ENCODE data around the gene BICD1.
"Not testable (repeated sequence)": the region's sequence is repeated elsewhere in the genome, so short reads cannot be mapped to it uniquely, and the experiment has no call there.

The BICD1 gene

GRCh38 chr12:32242641-32243040 is 136.0 kb downstream of the BICD1 start:
- no peak for DNase-seq (ENCODE audit: low read depth, low spot score)

- peak; percentile 68 for DNase-seq (ENCODE audit: low read depth, low spot score)
Observed at GRCh38 chr12:32248441-32249140, 141.9 kb downstream of the BICD1 start.

GRCh38 chr12:32249777-32250176 is 143.1 kb downstream of the BICD1 start:
- no peak for DNase-seq (ENCODE audit: low read depth, low spot score)

DNA sequence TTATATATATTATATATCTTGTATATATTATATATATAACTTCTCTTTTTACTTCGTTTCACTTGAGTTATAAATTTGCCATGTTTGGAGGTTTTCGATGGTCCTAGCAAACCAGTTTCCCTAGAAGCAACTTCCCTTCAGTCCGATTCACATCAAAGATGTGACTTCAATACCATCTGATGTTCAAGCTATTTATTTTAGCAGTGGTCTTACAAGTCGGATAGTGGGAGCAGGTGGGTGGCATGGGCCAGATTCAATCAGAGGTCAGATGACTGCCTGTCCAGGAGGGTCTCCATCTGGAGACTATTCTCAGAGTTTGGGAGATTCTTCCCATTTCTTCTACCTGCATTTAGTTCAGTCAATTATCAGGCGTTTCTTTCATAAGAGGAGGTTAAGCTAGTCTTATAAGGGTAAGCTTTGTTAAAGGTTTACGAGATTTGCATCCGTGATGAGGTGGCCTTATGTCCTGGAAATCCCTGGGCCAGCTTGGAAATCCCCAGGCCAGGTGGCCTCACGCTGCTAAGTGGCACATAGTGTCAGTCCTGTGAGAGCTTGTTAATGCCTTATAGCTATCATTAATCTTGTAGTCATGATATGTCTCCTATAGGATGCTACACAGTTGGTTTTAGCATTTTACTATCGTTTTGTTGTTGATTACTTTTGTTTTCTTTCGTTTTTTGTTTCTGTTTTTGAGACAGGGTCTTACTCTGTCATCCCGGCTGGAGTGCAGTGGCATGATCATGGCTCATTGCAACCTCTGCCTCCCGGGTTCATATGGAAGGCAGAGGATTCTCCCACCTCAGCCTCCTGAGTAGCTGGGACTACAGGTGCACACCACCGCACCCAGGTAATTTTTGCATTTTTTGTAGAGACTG is 145.8 kb downstream of the BICD1 start:
- DNase-seq (ENCODE audit: low read depth, low spot score), result no peak

DNA sequence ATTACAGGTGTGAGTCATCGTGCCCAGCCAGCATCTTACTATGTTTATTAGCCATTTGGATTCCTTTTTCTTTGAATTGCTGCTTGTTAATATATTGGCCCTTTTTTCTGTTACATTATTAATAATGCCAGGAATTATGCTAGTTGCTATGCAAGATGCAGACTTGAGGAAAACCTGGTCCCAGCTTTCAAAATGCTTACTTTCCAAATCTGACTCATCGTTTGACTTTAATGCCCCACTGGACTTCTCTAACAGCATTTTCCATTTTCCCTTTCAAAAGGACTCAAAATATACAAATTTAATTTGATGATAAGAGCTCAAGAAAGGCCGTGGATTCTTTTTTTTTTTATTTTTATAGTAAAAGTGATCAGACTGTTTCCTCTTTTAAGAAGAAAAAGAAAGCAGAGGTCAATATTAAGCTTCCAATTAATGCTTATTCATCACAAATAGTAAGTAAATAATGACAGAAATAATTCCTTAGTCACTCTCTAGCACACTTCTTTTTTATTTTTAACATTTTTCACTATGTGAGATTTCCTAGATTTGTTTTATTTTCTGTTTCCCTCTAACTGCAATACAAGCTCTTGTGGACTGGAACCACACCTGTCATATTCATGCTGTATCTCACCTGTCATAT is 146.6 kb downstream of the BICD1 start:
- no peak for DNase-seq (ENCODE audit: low read depth, low spot score)

- DNase-seq (ENCODE audit: low read depth, low spot score), result no peak
Observed at GRCh38 chr12:32254260-32254956, 147.8 kb downstream of the BICD1 start.

DNA sequence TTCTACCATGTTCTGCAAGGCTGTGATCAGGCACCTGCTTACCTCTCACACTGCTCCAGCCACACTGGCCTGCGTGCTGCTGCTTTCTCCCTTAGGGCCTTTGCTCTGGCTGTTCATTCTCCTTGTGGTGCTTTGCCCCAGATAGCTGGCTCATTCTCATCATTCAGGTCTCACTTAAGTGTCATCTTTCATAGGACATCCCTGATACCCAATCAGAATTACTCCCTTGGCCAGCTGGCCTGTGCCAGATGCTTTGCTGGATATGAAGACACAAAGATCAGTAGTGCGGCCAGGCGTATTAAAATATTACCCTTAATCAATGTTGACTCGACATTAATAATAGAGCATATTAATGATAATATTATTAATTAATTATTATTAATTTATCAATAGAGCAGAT is 148.9 kb downstream of the BICD1 start:
- no peak for DNase-seq (ENCODE audit: low read depth, low spot score)

DNA sequence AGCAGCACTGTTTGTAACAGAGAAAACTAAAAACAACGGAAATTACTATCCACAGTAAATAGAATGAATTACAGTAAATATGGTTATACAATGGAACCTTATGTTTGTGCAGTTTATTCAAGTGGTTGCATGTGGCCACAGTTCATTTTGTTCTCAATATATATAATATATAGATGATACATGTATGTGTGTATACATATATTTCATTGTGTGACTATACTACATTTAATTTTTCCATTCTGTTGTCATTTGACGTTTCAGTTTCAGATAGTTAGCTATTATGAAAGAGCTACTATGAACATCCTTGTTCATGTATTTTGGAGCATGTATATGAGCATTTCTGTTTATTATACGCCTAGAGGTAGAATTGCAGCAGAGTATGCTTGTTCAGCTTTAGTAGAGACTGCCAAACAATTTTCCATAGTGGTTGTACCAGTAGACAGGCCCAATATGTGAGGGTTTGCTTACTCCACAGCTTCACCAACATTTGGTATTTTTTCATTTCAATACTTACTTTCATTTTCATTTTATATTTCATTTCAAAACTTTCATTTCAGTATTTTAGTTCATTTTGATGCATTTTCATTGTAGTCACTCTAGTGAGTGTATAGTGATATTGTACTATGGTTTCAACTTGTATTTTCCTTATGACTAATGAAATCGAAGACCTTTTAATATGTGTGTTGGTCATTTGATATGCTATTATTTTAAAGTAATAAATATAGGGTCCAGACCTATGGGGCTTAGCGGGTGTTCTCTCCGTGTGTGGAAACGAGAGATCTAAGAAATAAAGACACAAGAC is 151.2 kb downstream of the BICD1 start:
- DNase-seq (ENCODE audit: low read depth, low spot score), result no peak

GRCh38 chr12:32260696-32261095 is 154.0 kb downstream of the BICD1 start:
- peak; percentile 25 for DNase-seq (ENCODE audit: low read depth, low spot score)

GRCh38 chr12:32261638-32262037 is 155.0 kb downstream of the BICD1 start:
- DNase-seq (ENCODE audit: low read depth, low spot score), result no peak

- DNase-seq (ENCODE audit: low read depth, low spot score), result no peak
Observed at GRCh38 chr12:32264961-32265360, 158.3 kb downstream of the BICD1 start.

- no peak for DNase-seq (ENCODE audit: low read depth, low spot score)
Observed at GRCh38 chr12:32265456-32265855, 158.8 kb downstream of the BICD1 start.

GRCh38 chr12:32265951-32266350 is 159.3 kb downstream of the BICD1 start:
- no peak for DNase-seq (ENCODE audit: low read depth, low spot score)

- no peak for DNase-seq (ENCODE audit: low read depth, low spot score)
Observed at GRCh38 chr12:32266756-32267155, 160.1 kb downstream of the BICD1 start.

DNA sequence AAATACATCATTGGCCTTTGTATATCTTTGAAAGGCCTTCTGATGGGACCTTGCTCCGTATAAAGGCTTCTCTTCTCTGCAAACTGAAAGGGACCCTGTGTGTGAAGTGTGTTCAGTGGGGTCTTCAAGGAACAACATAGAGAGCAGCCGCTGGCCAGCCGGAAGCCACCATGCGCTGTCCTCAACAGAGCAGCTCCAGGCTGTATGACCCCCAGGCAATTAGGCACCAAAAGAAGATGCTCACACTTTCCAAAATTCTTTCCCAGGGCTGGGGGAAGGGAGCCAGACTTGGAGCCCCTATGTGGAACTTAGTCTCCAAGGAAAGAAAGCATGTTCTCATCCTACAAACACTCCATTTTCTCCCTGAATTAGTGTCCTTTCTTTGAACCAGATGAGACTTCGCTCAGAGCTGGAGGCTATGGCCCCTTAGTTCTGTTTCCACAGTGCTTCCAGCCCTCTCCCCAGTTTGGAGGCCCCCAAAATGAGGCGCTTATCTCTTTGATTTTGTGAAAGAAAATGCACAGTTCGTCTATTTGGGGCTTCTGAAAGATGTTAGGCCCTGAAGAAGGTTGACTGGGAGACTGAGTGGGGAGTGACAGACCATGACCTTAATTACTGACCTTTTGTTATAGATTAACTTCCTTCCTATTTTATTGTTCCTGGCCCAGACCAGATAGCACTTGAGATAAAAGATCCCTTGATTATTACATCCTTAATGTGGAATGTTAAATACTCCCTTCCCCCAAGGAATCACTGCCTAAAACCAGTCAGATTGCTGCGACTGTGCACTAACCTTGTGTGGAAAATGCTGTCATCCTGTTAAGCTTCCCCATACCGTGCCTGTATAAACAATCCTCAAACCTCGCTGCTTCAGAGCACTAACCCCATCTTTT is 164.4 kb downstream of the BICD1 start:
- peak; percentile 84 for DNase-seq (ENCODE audit: low read depth, low spot score)

- no peak for DNase-seq (ENCODE audit: low read depth, low spot score)
Observed at GRCh38 chr12:32272465-32272864, 165.8 kb downstream of the BICD1 start.

DNA sequence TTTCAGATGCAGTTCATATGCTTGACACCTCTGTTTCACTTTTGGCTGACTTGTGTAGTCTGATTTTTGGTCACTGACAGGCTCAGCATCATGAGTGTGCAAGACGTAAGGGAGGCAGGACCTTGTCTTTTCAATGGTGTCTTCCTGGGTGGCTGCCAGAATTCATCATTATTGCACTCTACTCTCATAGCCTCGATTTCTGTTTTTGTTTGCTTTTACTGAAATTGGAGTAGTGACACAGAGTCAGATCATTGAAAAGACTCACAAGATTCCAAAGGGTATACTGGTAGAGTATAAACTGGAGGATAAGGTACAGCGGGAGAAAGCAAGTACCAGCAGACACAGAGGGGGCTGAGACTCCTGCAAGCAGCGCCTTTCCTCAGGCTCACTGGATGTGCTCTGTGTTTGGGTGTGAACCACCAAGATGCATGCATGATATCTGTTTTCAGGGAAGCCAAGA is 166.4 kb downstream of the BICD1 start:
- no peak for DNase-seq (ENCODE audit: low read depth, low spot score)

DNA sequence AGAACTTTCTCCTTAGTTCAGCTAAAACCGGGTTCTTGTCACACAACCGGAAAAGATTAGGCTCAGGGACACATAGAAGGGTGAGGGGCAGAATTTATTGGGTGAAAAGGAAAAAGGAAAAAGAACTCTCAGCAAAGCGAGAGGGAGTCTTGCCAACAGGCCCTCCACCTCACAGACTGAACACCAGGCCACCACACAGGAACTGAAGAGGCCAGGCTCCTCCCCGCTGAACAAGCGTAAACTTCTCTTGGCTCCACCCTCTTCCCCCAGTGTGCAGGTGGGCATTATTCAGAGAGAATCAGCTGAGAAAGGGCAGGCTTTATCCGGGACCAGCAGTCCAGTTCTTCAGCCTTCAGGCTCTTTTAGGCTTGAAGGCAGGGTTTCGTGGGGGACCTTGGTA is 167.1 kb downstream of the BICD1 start:
- DNase-seq (ENCODE audit: low read depth, low spot score), result peak; percentile 58

- no peak for DNase-seq (ENCODE audit: low read depth, low spot score)
Observed at GRCh38 chr12:32274665-32275064, 168.0 kb downstream of the BICD1 start.

DNA sequence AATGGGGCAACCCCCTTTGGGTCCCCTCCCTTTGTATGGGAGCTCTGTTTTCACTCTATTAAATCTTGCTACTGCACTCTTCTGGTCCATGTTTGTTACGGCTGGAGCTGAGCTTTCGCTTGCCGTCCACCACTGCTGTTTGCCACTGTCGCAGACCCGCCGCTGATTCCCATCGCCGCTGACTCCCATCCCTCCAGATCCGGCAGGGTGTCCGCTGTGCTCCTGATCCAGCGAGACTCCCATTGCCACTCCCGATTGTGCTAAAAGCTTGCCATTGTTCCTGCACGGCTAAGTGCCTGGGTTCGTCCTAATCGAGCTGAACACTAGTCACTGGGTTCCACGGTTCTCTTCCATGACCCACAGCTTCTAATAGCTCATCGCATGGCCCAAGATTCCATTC is 168.9 kb downstream of the BICD1 start:
- DNase-seq (ENCODE audit: low read depth, low spot score), result not testable (repeated sequence)
